CD4-positive, alpha-beta T cell treated with Interleukin-2 at 100 ng/mL for 4 hours (primary cell): Measurements from ENCODE around the gene NBEAL1.
"Not testable (repeated sequence)": the region's sequence is repeated elsewhere in the genome, so short reads cannot be mapped to it uniquely, and the experiment has no call there.

Experiments used
- DNase-seq: peaks from one replicate; pipeline ENCODE4 v3.0.0-alpha.2; 2020; ENCODE audit warnings: low spot score

NBEAL1 gene

GRCh38 chr2:203039211-203039610 is 24.5 kb downstream of the NBEAL1 start:
- not testable (repeated sequence) for DNase-seq

- DNase-seq = no peak
These were observed 26.4 kb downstream of the NBEAL1 start for GRCh38 chr2:203040966-203041521.

- DNase-seq = no peak
These were observed 27.5 kb downstream of the NBEAL1 start for GRCh38 chr2:203042178-203042577.

- no peak for DNase-seq
These were observed 28.6 kb downstream of the NBEAL1 start for GRCh38 chr2:203043226-203043625.

GRCh38 chr2:203045867-203046266 is 31.2 kb downstream of the NBEAL1 start:
- no peak for DNase-seq

- no peak for DNase-seq
These were observed 37.9 kb downstream of the NBEAL1 start for GRCh38 chr2:203052539-203052938.

GRCh38 chr2:203059567-203060240 is 45.0 kb downstream of the NBEAL1 start:
- DNase-seq = no peak

- no peak for DNase-seq
These were observed 46.7 kb downstream of the NBEAL1 start for GRCh38 chr2:203061346-203061745.

- no peak for DNase-seq
These were observed 47.5 kb downstream of the NBEAL1 start for GRCh38 chr2:203062126-203062525.

- not testable (repeated sequence) for DNase-seq
These were observed 51.9 kb downstream of the NBEAL1 start for GRCh38 chr2:203066519-203067091.

GRCh38 chr2:203070701-203071100 is 56.0 kb downstream of the NBEAL1 start:
- DNase-seq = no peak

- DNase-seq = no peak
These were observed 56.5 kb downstream of the NBEAL1 start for GRCh38 chr2:203071148-203071547.

GRCh38 chr2:203072371-203072770 is 57.7 kb downstream of the NBEAL1 start:
- no peak for DNase-seq

- DNase-seq = no peak
These were observed 62.8 kb downstream of the NBEAL1 start for GRCh38 chr2:203077451-203077850.

GRCh38 chr2:203080447-203081045 is 65.9 kb downstream of the NBEAL1 start:
- no peak for DNase-seq

- no peak for DNase-seq
These were observed 68.7 kb downstream of the NBEAL1 start for GRCh38 chr2:203083328-203083727.

- not testable (repeated sequence) for DNase-seq
These were observed 71.7 kb downstream of the NBEAL1 start for GRCh38 chr2:203086381-203086780.

- not testable (repeated sequence) for DNase-seq
These were observed 76.0 kb downstream of the NBEAL1 start for GRCh38 chr2:203090721-203091120.

GRCh38 chr2:203097735-203098134 is 83.1 kb downstream of the NBEAL1 start:
- DNase-seq = no peak

- DNase-seq = not testable (repeated sequence)
These were observed 87.7 kb downstream of the NBEAL1 start for GRCh38 chr2:203102357-203102756.

- no peak for DNase-seq
These were observed 89.6 kb downstream of the NBEAL1 start for GRCh38 chr2:203104273-203104672.

- no peak for DNase-seq
These were observed 91.3 kb downstream of the NBEAL1 start for GRCh38 chr2:203105996-203106395.

- DNase-seq = not testable (repeated sequence)
These were observed 95.8 kb downstream of the NBEAL1 start for GRCh38 chr2:203110496-203110895.
